Parathyroid adenoma (tissue), 2 donors: ENCODE measurements around the gene NPAS2.

Experiments used
- H2AFZ ChIP-seq: fragments of 300-600 bp; sonication (generic); one replicate; pipeline ENCODE4 v1.7.0; 2017; ENCODE audit warnings: antibody characterized with exemption, mild to moderate bottlenecking
- H3K27ac ChIP-seq: fragments of 300-600 bp; sonication (generic); one replicate; pipeline ENCODE4 v1.7.0; 2017
- H3K27me3 ChIP-seq: fragments of 300-600 bp; sonication (generic); one replicate; pipeline ENCODE4 v1.7.0; 2017; ENCODE audit warnings: low read length; ENCODE audit not compliant: control insufficient read depth, insufficient read depth
- H3K36me3 ChIP-seq: fragments of 300-600 bp; sonication (generic); one replicate; pipeline ENCODE4 v1.7.0; 2017; ENCODE audit warnings: low read length; ENCODE audit not compliant: control insufficient read depth, insufficient read depth
- H3K4me1 ChIP-seq: fragments of 300-600 bp; sonication (generic); one replicate; pipeline ENCODE4 v1.7.0; 2017; ENCODE audit warnings: control low read depth
- H3K4me2 ChIP-seq: fragments of 300-600 bp; sonication (generic); one replicate; pipeline ENCODE4 v1.7.0; 2017; ENCODE audit warnings: low read length
- H3K4me3 ChIP-seq: fragments of 300-600 bp; sonication (generic); one replicate; pipeline ENCODE4 v1.7.0; 2017; ENCODE audit warnings: low read depth, low read length
- H3K79me2 ChIP-seq: fragments of 300-600 bp; sonication (generic); one replicate; pipeline ENCODE4 v1.7.0; 2017; ENCODE audit warnings: control low read depth
- H3K9ac ChIP-seq: fragments of 300-600 bp; sonication (generic); one replicate; pipeline ENCODE4 v1.7.0; 2017; ENCODE audit warnings: mild to moderate bottlenecking
- H3K9me3 ChIP-seq: fragments of 300-600 bp; sonication (generic); one replicate; pipeline ENCODE4 v1.7.0; 2017; ENCODE audit warnings: low read length; ENCODE audit not compliant: control insufficient read depth
- TF ChIP-seq, protein P1 (sequence below): fragments of 300-600 bp; sonication (generic); IDR thresholded peaks from one replicate; pipeline ENCODE4 v1.7.0; 2017; ENCODE audit warnings: antibody characterized with exemption, mild to moderate bottlenecking
- donor health status: primary hyperparathyroidism.

Gene NPAS2

DNA sequence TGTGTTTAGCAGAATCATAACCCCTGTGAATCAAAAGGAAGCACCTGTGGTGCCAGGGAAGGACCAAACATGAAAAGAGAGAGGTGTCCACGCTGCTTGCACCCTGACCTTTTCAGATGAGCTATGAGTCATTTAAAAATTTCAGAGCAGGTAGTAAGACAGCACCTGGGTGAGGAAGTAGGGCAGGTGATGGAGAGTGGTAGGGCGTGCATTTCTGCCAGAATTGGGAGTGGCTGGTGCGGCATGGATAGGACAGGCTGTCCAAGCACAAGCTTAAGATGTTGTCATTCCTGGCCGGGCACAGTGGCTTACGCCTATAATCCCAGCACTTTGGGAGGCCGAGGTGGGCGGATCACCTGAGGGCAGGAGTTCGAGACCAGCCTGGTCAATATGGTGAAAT is 36.8 kb downstream of the NPAS2 start:
- Histone ChIP-seq H2AFZ (no peak overlapping the region), H3K4me2 (no peak overlapping the region), H3K79me2 (no peaks in the 10 kb centered on the region), H3K36me3 (no peaks in the 10 kb centered on the region), H3K4me1 (no peaks in the 10 kb centered on the region), H3K9me3 (no peaks in the 10 kb centered on the region), H3K27me3 (no peaks in the 10 kb centered on the region), H3K4me3 (no peak overlapping the region), H3K27ac (no peak overlapping the region), H3K9ac (no peak overlapping the region)
- TF ChIP-seq, protein P1, sequence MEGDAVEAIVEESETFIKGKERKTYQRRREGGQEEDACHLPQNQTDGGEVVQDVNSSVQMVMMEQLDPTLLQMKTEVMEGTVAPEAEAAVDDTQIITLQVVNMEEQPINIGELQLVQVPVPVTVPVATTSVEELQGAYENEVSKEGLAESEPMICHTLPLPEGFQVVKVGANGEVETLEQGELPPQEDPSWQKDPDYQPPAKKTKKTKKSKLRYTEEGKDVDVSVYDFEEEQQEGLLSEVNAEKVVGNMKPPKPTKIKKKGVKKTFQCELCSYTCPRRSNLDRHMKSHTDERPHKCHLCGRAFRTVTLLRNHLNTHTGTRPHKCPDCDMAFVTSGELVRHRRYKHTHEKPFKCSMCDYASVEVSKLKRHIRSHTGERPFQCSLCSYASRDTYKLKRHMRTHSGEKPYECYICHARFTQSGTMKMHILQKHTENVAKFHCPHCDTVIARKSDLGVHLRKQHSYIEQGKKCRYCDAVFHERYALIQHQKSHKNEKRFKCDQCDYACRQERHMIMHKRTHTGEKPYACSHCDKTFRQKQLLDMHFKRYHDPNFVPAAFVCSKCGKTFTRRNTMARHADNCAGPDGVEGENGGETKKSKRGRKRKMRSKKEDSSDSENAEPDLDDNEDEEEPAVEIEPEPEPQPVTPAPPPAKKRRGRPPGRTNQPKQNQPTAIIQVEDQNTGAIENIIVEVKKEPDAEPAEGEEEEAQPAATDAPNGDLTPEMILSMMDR, result no peak

DNA sequence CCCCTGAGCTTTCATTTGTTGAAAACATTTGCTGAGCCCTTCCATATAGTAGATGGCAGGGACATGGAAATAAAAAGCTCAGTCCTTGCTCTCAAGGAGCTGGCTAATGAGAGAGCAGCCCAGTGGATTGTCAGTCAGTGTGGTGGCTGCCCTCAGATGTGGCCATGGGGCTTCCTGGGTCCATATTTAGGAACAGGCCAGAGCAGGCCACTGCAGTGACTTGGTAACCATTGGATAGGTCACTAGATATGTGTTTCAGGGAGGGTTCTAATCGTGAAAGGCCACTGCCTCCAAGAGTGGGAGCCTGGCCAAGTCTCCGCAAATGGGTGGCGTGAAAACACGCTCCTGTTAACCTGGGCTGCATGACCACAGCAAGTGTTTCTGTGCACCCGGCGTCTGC is 37.4 kb downstream of the NPAS2 start:
- no peaks in the 10 kb centered on the region for H3K9me3 ChIP-seq
- TF ChIP-seq, protein P1, result no peak
- no peak overlapping the region for H3K27ac ChIP-seq
- H3K4me2 ChIP-seq, result no peak overlapping the region
- H3K79me2 ChIP-seq, result no peaks in the 10 kb centered on the region
- no peak overlapping the region for H2AFZ ChIP-seq
- H3K9ac ChIP-seq, result no peak overlapping the region
- H3K36me3 ChIP-seq, result no peaks in the 10 kb centered on the region
- H3K4me1 ChIP-seq, result no peaks in the 10 kb centered on the region
- no peaks in the 10 kb centered on the region for H3K27me3 ChIP-seq
- H3K4me3 ChIP-seq, result no peak overlapping the region

DNA sequence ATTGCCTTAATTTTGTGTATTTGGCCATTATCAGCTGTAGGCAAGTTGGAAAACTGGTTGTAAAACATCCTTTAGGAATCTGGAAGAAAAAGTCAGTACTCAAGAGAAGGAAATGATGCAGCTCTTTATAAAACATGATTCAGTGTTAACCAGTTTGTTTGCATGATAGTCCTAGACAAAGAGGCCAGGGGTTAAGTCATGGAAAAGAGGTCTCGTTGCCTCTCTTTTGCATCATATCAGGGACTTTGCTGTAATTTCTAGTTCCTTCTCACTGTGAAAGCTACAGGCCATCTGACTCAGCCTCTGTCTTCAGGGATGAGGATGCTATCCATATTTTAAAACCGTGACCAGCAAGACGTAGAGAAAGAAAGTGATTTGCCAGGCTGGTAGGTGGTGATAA is 38.0 kb downstream of the NPAS2 start:
- H3K27me3 ChIP-seq, result no peaks in the 10 kb centered on the region
- H3K27ac ChIP-seq, result no peak overlapping the region
- no peak overlapping the region for H3K9ac ChIP-seq
- H3K4me2 ChIP-seq, result no peak overlapping the region
- no peak overlapping the region for H3K4me3 ChIP-seq
- TF ChIP-seq, protein P1, result no peak
- H2AFZ ChIP-seq, result no peak overlapping the region
- H3K9me3 ChIP-seq, result no peaks in the 10 kb centered on the region
- no peaks in the 10 kb centered on the region for H3K4me1 ChIP-seq
- H3K36me3 ChIP-seq, result no peaks in the 10 kb centered on the region
- H3K79me2 ChIP-seq, result no peaks in the 10 kb centered on the region

DNA sequence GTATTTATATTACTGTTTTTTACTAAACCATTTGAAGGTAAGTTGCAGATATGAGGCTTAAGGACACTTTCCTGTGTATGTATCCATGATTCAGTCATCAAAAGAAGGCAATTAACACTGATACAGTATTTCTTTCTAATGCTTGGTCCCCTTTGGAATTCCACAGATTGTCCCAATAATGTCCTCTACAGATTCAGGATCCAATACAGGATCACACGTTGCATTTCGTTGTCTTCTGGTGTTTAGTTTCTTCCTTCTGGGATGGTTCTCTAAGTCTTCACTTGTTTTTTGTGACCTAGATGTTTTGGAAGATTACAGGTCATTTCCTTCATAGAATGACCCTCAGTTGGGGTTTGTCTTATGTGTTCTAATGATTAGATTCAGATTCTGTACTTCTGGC is 40.0 kb downstream of the NPAS2 start:
- Histone ChIP-seq H3K4me1 (no peaks in the 10 kb centered on the region), H3K9me3 (no peaks in the 10 kb centered on the region), H3K4me2 (no peak overlapping the region), H3K9ac (no peak overlapping the region), H2AFZ (no peak overlapping the region), H3K79me2 (no peaks in the 10 kb centered on the region), H3K27ac (no peak overlapping the region), H3K27me3 (no peaks in the 10 kb centered on the region), H3K4me3 (no peak overlapping the region), H3K36me3 (no peaks in the 10 kb centered on the region)
- TF ChIP-seq, protein P1, result no peak

DNA sequence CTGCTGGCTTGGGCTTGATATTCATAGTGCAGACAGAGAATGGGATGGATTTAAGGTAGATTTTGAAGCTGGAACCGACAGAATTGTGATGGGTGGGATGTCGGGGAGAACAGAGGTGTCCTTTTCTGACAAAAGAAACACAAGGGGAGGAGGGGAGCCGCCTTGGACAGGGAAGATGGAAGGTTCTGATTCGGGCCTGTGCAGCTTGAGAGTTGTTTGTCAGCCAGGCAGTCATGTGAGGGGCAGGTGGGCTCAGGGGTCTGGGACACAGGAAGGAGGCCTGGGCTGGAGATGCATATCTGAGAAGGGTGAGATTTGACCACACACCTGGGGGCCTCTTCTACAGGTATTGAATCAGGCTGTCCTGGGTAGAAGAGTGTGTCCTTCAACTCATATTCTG is 41.4 kb downstream of the NPAS2 start:
- H3K4me1 ChIP-seq, result no peaks in the 10 kb centered on the region
- H3K36me3 ChIP-seq, result no peaks in the 10 kb centered on the region
- no peak overlapping the region for H3K4me2 ChIP-seq
- no peak overlapping the region for H2AFZ ChIP-seq
- no peak overlapping the region for H3K9ac ChIP-seq
- H3K27me3 ChIP-seq, result no peaks in the 10 kb centered on the region
- no peaks in the 10 kb centered on the region for H3K9me3 ChIP-seq
- no peak overlapping the region for H3K4me3 ChIP-seq
- TF ChIP-seq, protein P1, result no peak
- H3K79me2 ChIP-seq, result no peaks in the 10 kb centered on the region
- H3K27ac ChIP-seq, result no peak overlapping the region
